K562 (cell line): ENCODE results near the gene TPRG1L. TPM values are rescaled to one million over a fixed set of nuclear protein-coding genes. Genes with fewer than 3 reads are reported as not detected.

Experiments
- ATAC-seq: fragments of 200-7000 bp; cut with Tn5 transposase; 3 replicates; pipeline ENCODE4 v1.9.1; 2020; ENCODE audit warnings: moderate library complexity
- BruUV-seq: library from RNA; stranded (reverse); fragments of 400-500 nt; replicated peaks from 2 replicates; lab custom pipeline; 2021; lab: Mats Ljungman, UMichigan
- CTCF ChIA-PET: fragments of 300-600 bp; formaldehyde crosslinking; extraction: SDS; loops from one replicate; lab custom pipeline; 2021; ENCODE audit warnings: low intra/inter-chr PET ratio; lab: Yijun Ruan, JAX
- POLR2A ChIA-PET: fragments of 300-600, 350-650 bp; sonication (Branson Sonifier 250); formaldehyde crosslinking; extraction: SDS; loops from one replicate; lab custom pipeline; 2021; ENCODE audit warnings: antibody characterized with exemption, inconsistent platforms; lab: Yijun Ruan, JAX
- DNase-seq, 4 experiments: peaks; one replicate each; pipeline versions ENCODE4 v3.0.0 to v3.0.0-alpha.2; 2011 to 2018; ENCODE audit warnings: low spot score in 3 of 4, mixed read lengths in 3 of 4; ENCODE audit errors: extremely low read depth in 1 of 4
- FAIRE-seq: peaks from 2 replicates; lab custom pipeline; 2011; peaks lifted over from hg19 to GRCh38; lab: Jason Lieb, UNC
- H2AFZ ChIP-seq: 2 replicates; pipeline ENCODE4 v1.6.0; 2011; ENCODE audit warnings: low read depth, low read length, control low read depth, inconsistent platforms
- H3K27ac ChIP-seq: fragments of 200-600 bp; 3 replicates; pipeline ENCODE4 v1.8.0; 2011; ENCODE audit warnings: low read depth, mild to moderate bottlenecking, control low read depth, inconsistent platforms, low read length, moderate library complexity, mixed read lengths; ENCODE audit errors: extremely low read depth
- H3K27me3 ChIP-seq, 2 experiments: fragments of 300-600 bp in 1 of 2; 2 replicates in 1 of 2; 3 replicates in 1 of 2; pipeline versions ENCODE4 v1.6.0 to v1.8.0; 2011; ENCODE audit warnings: inconsistent platforms in 2 of 2, low read length in 2 of 2, mild to moderate bottlenecking in 1 of 2, mixed read lengths in 1 of 2, moderate library complexity in 1 of 2; ENCODE audit not compliant: control insufficient read depth in 2 of 2, insufficient read depth in 2 of 2
- H3K36me3 ChIP-seq: fragments of 300-600 bp; 3 replicates; pipeline ENCODE4 v1.8.0; 2011; ENCODE audit warnings: mild to moderate bottlenecking, low read length, inconsistent platforms; ENCODE audit not compliant: control insufficient read depth, insufficient read depth
- H3K4me1 ChIP-seq, 2 experiments: fragments of 200-600 bp in 1 of 2; replicated peaks in 1 of 2; 2 replicates in 1 of 2; 3 replicates in 1 of 2; pipeline versions ENCODE4 v1.5.1 to v1.8.0; 2011; ENCODE audit warnings: inconsistent platforms in 2 of 2, low read length in 2 of 2, mild to moderate bottlenecking in 1 of 2, mixed read lengths in 1 of 2, moderate library complexity in 1 of 2; ENCODE audit not compliant: control insufficient read depth in 2 of 2, insufficient read depth in 2 of 2
- H3K4me2 ChIP-seq: 2 replicates; pipeline ENCODE4 v1.6.1; 2011; ENCODE audit warnings: low read length, control low read depth, inconsistent platforms, mixed read lengths; ENCODE audit not compliant: insufficient read depth
- H3K4me3 ChIP-seq: fragments of 200-600 bp; sonication (generic), shearing (Covaris generic); 2 replicates; pipeline ENCODE4 v1.5.1; 2016; ENCODE audit warnings: control low read depth, inconsistent platforms
- H3K79me2 ChIP-seq: fragments of 200-600 bp; 3 replicates; pipeline ENCODE4 v1.8.0; 2011; ENCODE audit warnings: low read length, inconsistent platforms; ENCODE audit not compliant: control insufficient read depth, insufficient read depth
- H3K9ac ChIP-seq, 2 experiments: 2 replicates each; pipeline versions ENCODE4 v1.6.0 to v1.6.1; 2011; ENCODE audit warnings: low read depth in 2 of 2, low read length in 2 of 2, control low read depth in 1 of 2, inconsistent platforms in 1 of 2, mild to moderate bottlenecking in 1 of 2, mixed read lengths in 1 of 2; ENCODE audit not compliant: insufficient read depth in 1 of 2
- H3K9me1 ChIP-seq: one replicate; pipeline ENCODE4 v1.6.0; 2011; ENCODE audit warnings: inconsistent platforms, mild to moderate bottlenecking, low read length, moderate library complexity; ENCODE audit not compliant: control insufficient read depth, insufficient read depth
- H3K9me3 ChIP-seq: replicated peaks from 2 replicates; pipeline ENCODE4 v1.5.1; 2011; ENCODE audit warnings: low read depth, low read length, inconsistent platforms; ENCODE audit not compliant: control insufficient read depth, insufficient read depth
- H4K20me1 ChIP-seq: replicated peaks from 2 replicates; pipeline ENCODE4 v1.6.1; 2011; ENCODE audit warnings: low read length, inconsistent platforms, mixed read lengths; ENCODE audit not compliant: control insufficient read depth, insufficient read depth
- ARID1B ChIP-seq: fragments of 450-650 bp; IDR thresholded peaks from 2 replicates; pipeline ENCODE4 v1.6.1; 2016; ENCODE audit warnings: antibody characterized with exemption, mild to moderate bottlenecking, inconsistent platforms
- ARID2 ChIP-seq: fragments of 450-650 bp; IDR thresholded peaks from 2 replicates; pipeline ENCODE4 v1.6.1; 2017; ENCODE audit warnings: antibody characterized with exemption, mild to moderate bottlenecking
- CEBPG ChIP-seq, 3 experiments: fragments of 200-800 bp in 1 of 3; sonication (Bioruptor generic) in 1 of 3; sonication (generic) in 1 of 3; formaldehyde crosslinking in 1 of 3; IDR thresholded peaks in 2 of 3; conservative IDR thresholded peaks in 1 of 3; 2 replicates each; pipeline versions ENCODE4 v1.6.1 to v1.8.0; 2016 to 2022; ENCODE audit warnings: missing compliant biosample characterization in 2 of 3, missing genetic modification characterization in 2 of 3, mild to moderate bottlenecking in 1 of 3, missing genetic modification reagents in 1 of 3
- ETV6 ChIP-seq, 3 experiments: fragments of 150-350 bp in 1 of 3; sonication (generic) in 1 of 3; formaldehyde crosslinking in 1 of 3; IDR thresholded peaks; 2 replicates each; pipeline versions ENCODE4 v1.6.1 to v1.8.0; 2014 to 2022; ENCODE audit warnings: borderline replicate concordance in 2 of 3, low read depth in 2 of 3, antibody characterized with exemption in 1 of 3, low read length in 1 of 3, mild to moderate bottlenecking in 1 of 3, missing genetic modification reagents in 1 of 3
- FOSL1 ChIP-seq: fragments of 200-800 bp; sonication (Bioruptor generic); conservative IDR thresholded peaks from 2 replicates; pipeline ENCODE4 v1.6.1; 2016; ENCODE audit warnings: missing genetic modification characterization, missing compliant biosample characterization
- JUN ChIP-seq, 2 experiments: sonication (generic) in 1 of 2; formaldehyde crosslinking in 1 of 2; IDR thresholded peaks; 2 replicates each; pipeline versions ENCODE4 v1.6.1 to v1.8.0; 2012 to 2022; ENCODE audit warnings: borderline replicate concordance in 2 of 2, mild to moderate bottlenecking in 2 of 2, improper control_type of control experiment in 1 of 2, low read depth in 1 of 2, low read length in 1 of 2, missing genetic modification reagents in 1 of 2
- KAT2B ChIP-seq: IDR thresholded peaks from one replicate; pipeline ENCODE4 v1.6.1; 2012; ENCODE audit warnings: low read depth, mild to moderate bottlenecking, control low read depth, inconsistent platforms, low read length, moderate library complexity
- KDM4B ChIP-seq, 2 experiments: fragments of 450-650 bp in 1 of 2; sonication (generic) in 1 of 2; IDR thresholded peaks; 2 replicates each; pipeline ENCODE4 v1.6.1; 2016 to 2017; ENCODE audit warnings: borderline replicate concordance in 2 of 2, antibody characterized with exemption in 1 of 2, low read depth in 1 of 2, mild to moderate bottlenecking in 1 of 2
- MEIS2 ChIP-seq: fragments of 450-650 bp; IDR thresholded peaks from 2 replicates; pipeline ENCODE4 v1.6.1; 2014; ENCODE audit warnings: mild to moderate bottlenecking; ENCODE audit not compliant: partially characterized antibody
- NRF1 ChIP-seq, 2 experiments: fragments of 450-650 bp; IDR thresholded peaks in 1 of 2; conservative IDR thresholded peaks in 1 of 2; 2 replicates each; pipeline ENCODE4 v1.6.1; 2014; ENCODE audit warnings: mild to moderate bottlenecking in 2 of 2
- POLR2G ChIP-seq: fragments of 200-400 bp; formaldehyde crosslinking; IDR thresholded peaks from 2 replicates; pipeline ENCODE4 v1.6.1; 2017; ENCODE audit warnings: low read depth, mild to moderate bottlenecking, antibody characterized with exemption, low read length, moderate library complexity
- SRSF7 ChIP-seq: fragments of 200-400 bp; formaldehyde crosslinking; optimal IDR thresholded peaks from 2 replicates; pipeline ENCODE3; 2017; ENCODE audit warnings: mild to moderate bottlenecking, low read depth, low read length
- XRCC5 ChIP-seq: fragments of 200-400 bp; formaldehyde crosslinking; IDR thresholded peaks from 2 replicates; pipeline ENCODE4 v1.6.1; 2017; ENCODE audit warnings: low read depth, mild to moderate bottlenecking, low read length
- ZNF445 ChIP-seq: fragments of 250-450 bp; sonication (Bioruptor Pico); IDR thresholded peaks from 2 replicates; pipeline ENCODE4 v1.4.0; 2020; ENCODE audit warnings: low read depth, mild to moderate bottlenecking, moderate library complexity
- ZNF551 ChIP-seq: fragments of 250-450 bp; sonication (Bioruptor Pico); IDR thresholded peaks from 2 replicates; pipeline ENCODE4 v1.5.0; 2021; ENCODE audit warnings: mild to moderate bottlenecking, moderate library complexity
- WGBS: fragments of 100-300 bp; shearing (Covaris generic); methylation state at CpG from one replicate; pipeline ENCODE4 v1.1.6; 2016; ENCODE audit warnings: low coverage, mixed read lengths; ENCODE audit not compliant: insufficient coverage; ENCODE audit errors: missing lambda C conversion rate; 5-methylcytosine and 5-hydroxymethylcytosine counted together
- in situ Hi-C: fragments of 300-500 bp; cut with MboI; formaldehyde crosslinking; loops from 4 replicates; pipeline ENCODE4 v1.15.0; 2018; ENCODE audit warnings: inconsistent platforms, mixed read lengths
- intact Hi-C: fragments of 100-400 bp; cut with micrococcal nuclease; formaldehyde crosslinking; loops from 2 replicates; pipeline ENCODE4 v1.14.2; 2022
- polyA plus RNA-seq, 8 experiments: library from polyadenylated mRNA; depleted of rRNA in 4 of 8; stranded (reverse) in 5 of 8; unstranded in 3 of 8; fragments of >200 nt; fragmentation: Nextera tagmentation in 2 of 8; fragmentation: Illumina TruSeq in 1 of 8; extraction: Ambion mirVana in 2 of 8; extraction: Trizol in 1 of 8; gene quantifications; 2 replicates each; pipeline versions ENCODE4 v1.2.1 to v1.2.3, GENCODE V29; 2011 to 2014; ENCODE audit warnings: inconsistent platforms in 1 of 8, missing spikeins in 1 of 8
- total RNA-seq, 7 experiments: library from RNA; depleted of rRNA in 6 of 7; stranded (reverse); fragments of >200 nt in 6 of 7; fragmentation: Illumina TruSeq in 2 of 7; extraction: Trizol in 2 of 7; gene quantifications; 2 replicates each; pipeline versions ENCODE4 v1.2.1 to v1.2.3, GENCODE V29; 2011 to 2021; ENCODE audit warnings: low replicate concordance in 1 of 7
- TF ChIP-seq, protein P1 (sequence below): sonication (generic); formaldehyde crosslinking; IDR thresholded peaks from 2 replicates; pipeline ENCODE4 v1.8.0; 2022; ENCODE audit warnings: mild to moderate bottlenecking, missing genetic modification reagents, borderline replicate concordance

TPRG1L gene
- total and polyA plus RNA-seq, 9 of the 15 experiments (the other 6 are each of a cell fraction or from before 2014, with no cell fraction given), result 1.6 to 11.0 (median 6.2) TPM

- TF ChIP-seq, protein P1, sequence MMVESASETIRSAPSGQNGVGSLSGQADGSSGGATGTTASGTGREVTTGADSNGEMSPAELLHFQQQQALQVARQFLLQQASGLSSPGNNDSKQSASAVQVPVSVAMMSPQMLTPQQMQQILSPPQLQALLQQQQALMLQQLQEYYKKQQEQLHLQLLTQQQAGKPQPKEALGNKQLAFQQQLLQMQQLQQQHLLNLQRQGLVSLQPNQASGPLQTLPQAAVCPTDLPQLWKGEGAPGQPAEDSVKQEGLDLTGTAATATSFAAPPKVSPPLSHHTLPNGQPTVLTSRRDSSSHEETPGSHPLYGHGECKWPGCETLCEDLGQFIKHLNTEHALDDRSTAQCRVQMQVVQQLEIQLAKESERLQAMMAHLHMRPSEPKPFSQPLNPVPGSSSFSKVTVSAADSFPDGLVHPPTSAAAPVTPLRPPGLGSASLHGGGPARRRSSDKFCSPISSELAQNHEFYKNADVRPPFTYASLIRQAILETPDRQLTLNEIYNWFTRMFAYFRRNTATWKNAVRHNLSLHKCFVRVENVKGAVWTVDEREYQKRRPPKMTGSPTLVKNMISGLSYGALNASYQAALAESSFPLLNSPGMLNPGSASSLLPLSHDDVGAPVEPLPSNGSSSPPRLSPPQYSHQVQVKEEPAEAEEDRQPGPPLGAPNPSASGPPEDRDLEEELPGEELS, result no peak
- TF ChIP-seq POLR2G (peak; percentile 53), SRSF7 (no peak)
These were observed 21.0 kb upstream of the TPRG1L start (continued) for GRCh38 chr1:3603571-3604467.

- Histone ChIP-seq H3K4me2 (no peak overlapping the region), H3K9ac (no peak overlapping the region; a peak in 1 of 4 replicates)
- intact Hi-C loops, result no loop called here
- TF ChIP-seq NRF1 (conservative IDR thresholded peaks at IDR 0.05 in 1 of 2, IDR thresholded peaks at IDR 0.05 in 1 of 2) (peak in 1 of 2 experiments; percentile 39; a peak in 3 of 4 replicates), MEIS2 (no peak), JUN (IDR thresholded peaks at IDR 0.05; ENCODE audit: borderline replicate concordance, low read depth, low read length) (peak; percentile 77), JUN (CRISPR knock-in tag; IDR thresholded peaks at IDR 0.05; ENCODE audit: borderline replicate concordance) (no peak), CEBPG (CRISPR knock-in tag; IDR thresholded peaks at IDR 0.05) (peak; percentile 83), CEBPG (tag; conservative IDR thresholded peaks at IDR 0.05 in 1 of 2, IDR thresholded peaks at IDR 0.05 in 1 of 2) (peak; percentile 32 to 95; a peak in 2 of 4 replicates), ARID1B (0 out of 2 replicates have a peak, but pooled peaks have one; percentile 41), KAT2B (no peak), FOSL1 (tag) (peak; percentile 52), KDM4B (IDR thresholded peaks at IDR 0.05; ENCODE audit: borderline replicate concordance in 2 of 2, low read depth in 1 of 2) (peak in 1 of 2 experiments; percentile 57; a peak in 1 of 4 replicates), ZNF445 (CRISPR knock-in tag) (no peak), ETV6 (IDR thresholded peaks at IDR 0.05; ENCODE audit: borderline replicate concordance in 1 of 2, low read depth in 2 of 2, low read length in 1 of 2) (no peak), ETV6 (CRISPR knock-in tag; IDR thresholded peaks at IDR 0.05; ENCODE audit: borderline replicate concordance) (no peak), ZNF551 (CRISPR knock-in tag) (no peak), ARID2 (no peak), XRCC5 (no peak)
These were observed 20.3 kb upstream of the TPRG1L start for GRCh38 chr1:3604468-3604974.

More at GRCh38 chr1:3604468-3604974, 20.3 kb upstream of the TPRG1L start:
- no peaks in the 10 kb centered on the region for H3K9me1 ChIP-seq
- no TSS peak for BruUV-seq
- CTCF ChIA-PET, result no interaction called here
- 3% methylated on average over 8 of the region's 8 CpGs for WGBS
- peaks cover 10% of the 10 kb centered on the region for H4K20me1 ChIP-seq
- FAIRE-seq (no peak), ATAC-seq (peak; percentile 68), DNase-seq (no peak)
- no peak overlapping the region for H2AFZ ChIP-seq
- no peak overlapping the region; the same call in 1 of the 2 replicates for H3K4me3 ChIP-seq
- no peaks in the 10 kb centered on the region for H3K9me3 ChIP-seq
- H3K27me3 ChIP-seq, result peaks cover 2 to 71% of the 10 kb centered on the region in 2 experiments; a peak in 4 of 5 replicates
- POLR2A ChIA-PET, result no interaction called here
- in situ Hi-C loops, result no loop called here
- no peaks in the 10 kb centered on the region for H3K79me2 ChIP-seq
- no peak overlapping the region for H3K27ac ChIP-seq
- H3K36me3 ChIP-seq, result no peaks in the 10 kb centered on the region
- H3K4me1 ChIP-seq, result peaks cover 6 to 39% of the 10 kb centered on the region in 2 experiments; a peak in 2 of 5 replicates
